ENCODE results near the gene DIAPH3. TPM values are rescaled to one million over a fixed set of nuclear protein-coding genes. Genes with fewer than 3 reads are reported as not detected.

Gene DIAPH3
- polyA plus RNA-seq, 2 of the 4 experiments (the other 2 are of a cell fraction) = 10.8 to 13.6 TPM

- TF ChIP-seq PHF8 (IDR thresholded peaks at IDR 0.05; ENCODE audit: borderline replicate concordance, low read depth) (no peak), NFE2L2 (conservative IDR thresholded peaks at IDR 0.05; ENCODE audit: low read length) (no peak)
These were observed 479.6 kb downstream of the DIAPH3 start (continued) for GRCh38 chr13:59684105-59684504.

- FAIRE-seq (no peak), DNase-seq (ENCODE audit: low read depth in 1 of 2, low spot score in 1 of 2) (no peak), ATAC-seq (no peak)
- Histone ChIP-seq H3K27ac (no peak overlapping the region), H3K4me2 (no peak overlapping the region), H3K4me1 (no peaks in the 10 kb centered on the region), H3K9me3 (no peaks in the 10 kb centered on the region), H3K4me3 (no peak overlapping the region)
- POLR2A ChIA-PET = no interaction called here
- CTCF ChIA-PET = interaction anchor here (0.7 to 5.3 kb wide), 5 partner anchors 52 to 714 kb away, joined by 3 to 38 read pairs (median 4); no protein-coding TSS in a partner anchor
- TF ChIP-seq EHMT2 (IDR thresholded peaks at IDR 0.05; ENCODE audit: low read depth) = no peak
- no peak for TF ChIP-seq NR3C1 (IDR thresholded peaks at IDR 0.05)
- TF ChIP-seq CHD4 (IDR thresholded peaks at IDR 0.05; ENCODE audit: borderline replicate concordance) = no peak
- no peak for TF ChIP-seq JUN (IDR thresholded peaks at IDR 0.05)
- TF ChIP-seq HES2 (IDR thresholded peaks at IDR 0.05) = no peak
- TF ChIP-seq HOXB13 (CRISPR knock-in tag; IDR thresholded peaks at IDR 0.05; ENCODE audit: low read depth) = no peak
- no peak for TF ChIP-seq ZC3H11A (IDR thresholded peaks at IDR 0.05)
- TF ChIP-seq MAX (IDR thresholded peaks at IDR 0.05) = no peak
- no peak for TF ChIP-seq PHF8 (IDR thresholded peaks at IDR 0.05; ENCODE audit: borderline replicate concordance, low read depth)
- TF ChIP-seq BHLHE40 (IDR thresholded peaks at IDR 0.05; ENCODE audit: low read depth, low read length) = no peak
- no peak for TF ChIP-seq EP300 (IDR thresholded peaks at IDR 0.05)
- TF ChIP-seq E2F6 (IDR thresholded peaks at IDR 0.05; ENCODE audit: borderline replicate concordance, low read depth) = no peak
- no peak for TF ChIP-seq BCL3 (IDR thresholded peaks at IDR 0.05)
- no peak for TF ChIP-seq ZFP36 (IDR thresholded peaks at IDR 0.05; ENCODE audit: borderline replicate concordance, partially characterized antibody)
- WGBS (ENCODE audit: missing lambda C conversion rate) = 91% methylated on average over 1 of the region's 1 CpG
These were observed 482.0 kb downstream of the DIAPH3 start for GRCh38 chr13:59681636-59682311.

GRCh38 chr13:59680429-59681024 is 483.2 kb downstream of the DIAPH3 start:
- H3K27ac ChIP-seq = no peak overlapping the region
- ChIA-PET CTCF (interaction anchor here (0.6 to 5.3 kb wide), 16 partner anchors 9 to 773 kb away, joined by 3 to 38 read pairs (median 4); no protein-coding TSS in a partner anchor), POLR2A (interaction anchor here (0.6 to 0.7 kb wide), 2 partner anchors 16 to 162 kb away, joined by 3 read pairs; no protein-coding TSS in a partner anchor)
- H3K4me3 ChIP-seq = no peak overlapping the region
- 55% methylated on average over 7 of the region's 7 CpGs for WGBS (ENCODE audit: missing lambda C conversion rate)
- H3K4me2 ChIP-seq = no peak overlapping the region
- ATAC-seq = no peak
- peak in 1 of 2 experiments; percentile 17 for DNase-seq (ENCODE audit: low read depth in 1 of 2, low spot score in 1 of 2)
- TF ChIP-seq JUNB (IDR thresholded peaks at IDR 0.05) = no peak
- TF ChIP-seq MYC (IDR thresholded peaks at IDR 0.05; ENCODE audit: borderline replicate concordance, low read length) = no peak
- TF ChIP-seq ESRRA (IDR thresholded peaks at IDR 0.05; ENCODE audit: borderline replicate concordance, low read length) = no peak
- no peak for TF ChIP-seq SREBF2 (IDR thresholded peaks at IDR 0.05)
- TF ChIP-seq HOXB13 (CRISPR knock-in tag; IDR thresholded peaks at IDR 0.05; ENCODE audit: low read depth) = no peak
- no peak for TF ChIP-seq HOXA7 (CRISPR knock-in tag; IDR thresholded peaks at IDR 0.05)
- TF ChIP-seq EHMT2 (IDR thresholded peaks at IDR 0.05; ENCODE audit: low read depth) = no peak
- peak; percentile 54 for TF ChIP-seq CTCF (IDR thresholded peaks at IDR 0.05)
- TF ChIP-seq SMC3 (IDR thresholded peaks at IDR 0.05) = peak; percentile 65
- TF ChIP-seq KDM1A (IDR thresholded peaks at IDR 0.05; ENCODE audit: low read depth) = no peak
- peak; percentile 38 to 49; a peak in 4 of 5 replicates for TF ChIP-seq RAD21 (conservative IDR thresholded peaks at IDR 0.05 in 1 of 2, IDR thresholded peaks at IDR 0.05 in 1 of 2)
- TF ChIP-seq MAX (IDR thresholded peaks at IDR 0.05) = no peak
- no peaks in the 10 kb centered on the region for H3K4me1 ChIP-seq
- no peak for FAIRE-seq
- H3K9me3 ChIP-seq = no peaks in the 10 kb centered on the region
